AG08396 (cell line): ENCODE data around the gene SERPINB10.

Experiments used
- DNase-seq: peaks from one replicate; pipeline ENCODE4 v3.0.0; 2012; ENCODE audit warnings: low spot score, mixed read lengths

SERPINB10 gene

GRCh38 chr18:63907664-63908063 lies at the start of gene SERPINB10:
TSS of gene SERPINB10 (plus strand) at chr18:63907958. CDS start at chr18:63915511, 7,553 bp downstream.
- no peak for DNase-seq

GRCh38 chr18:63858456-63858855 lies 49.3 kb upstream of the SERPINB10 start:
- no peak for DNase-seq

- DNase-seq: no peak
Observed at GRCh38 chr18:63859781-63860475, 47.8 kb upstream of the SERPINB10 start.

GRCh38 chr18:63860531-63860930 lies 47.2 kb upstream of the SERPINB10 start:
- DNase-seq: no peak

GRCh38 chr18:63867368-63868125 lies 40.2 kb upstream of the SERPINB10 start:
- DNase-seq: no peak

GRCh38 chr18:63868546-63868945 lies 39.2 kb upstream of the SERPINB10 start:
- DNase-seq: no peak

- DNase-seq: peak; percentile 76
Observed at GRCh38 chr18:63869374-63869773, 38.4 kb upstream of the SERPINB10 start.

GRCh38 chr18:63869851-63870250 lies 37.9 kb upstream of the SERPINB10 start:
- peak; percentile 36 for DNase-seq

- no peak for DNase-seq
Observed at GRCh38 chr18:63871836-63872235, 35.9 kb upstream of the SERPINB10 start.

GRCh38 chr18:63872586-63872985 lies 35.2 kb upstream of the SERPINB10 start:
- no peak for DNase-seq

GRCh38 chr18:63878343-63878742 lies 29.4 kb upstream of the SERPINB10 start:
- DNase-seq: no peak

GRCh38 chr18:63878925-63879324 lies 28.8 kb upstream of the SERPINB10 start:
- DNase-seq: no peak

GRCh38 chr18:63879709-63880108 lies 28.0 kb upstream of the SERPINB10 start:
- no peak for DNase-seq

GRCh38 chr18:63881851-63882250 lies 25.9 kb upstream of the SERPINB10 start:
- no peak for DNase-seq

GRCh38 chr18:63882333-63883141 lies 25.2 kb upstream of the SERPINB10 start:
- peak; percentile 70 for DNase-seq

GRCh38 chr18:63883617-63884016 lies 24.1 kb upstream of the SERPINB10 start:
- no peak for DNase-seq

GRCh38 chr18:63887424-63887823 lies 20.3 kb upstream of the SERPINB10 start, which contains the start of gene SERPINB2:
TSS of gene SERPINB2 (plus strand) at chr18:63887705. CDS start at chr18:63891445, 3,740 bp downstream.
- DNase-seq: no peak

- no peak for DNase-seq
Observed at GRCh38 chr18:63888470-63889190, 19.1 kb upstream of the SERPINB10 start.

- no peak for DNase-seq
Observed at GRCh38 chr18:63889626-63890025, 18.1 kb upstream of the SERPINB10 start.

- DNase-seq: no peak
Observed at GRCh38 chr18:63890237-63890949, 17.4 kb upstream of the SERPINB10 start.

GRCh38 chr18:63890950-63891304 lies 16.8 kb upstream of the SERPINB10 start:
- DNase-seq: no peak
